ENCODE data around the gene HIVEP3. TPM values are rescaled to one million over a fixed set of nuclear protein-coding genes. Genes with fewer than 3 reads are reported as not detected.

Gene HIVEP3
- total RNA-seq, 1 experiment from 2014 or later, result 1.4 TPM

DNA sequence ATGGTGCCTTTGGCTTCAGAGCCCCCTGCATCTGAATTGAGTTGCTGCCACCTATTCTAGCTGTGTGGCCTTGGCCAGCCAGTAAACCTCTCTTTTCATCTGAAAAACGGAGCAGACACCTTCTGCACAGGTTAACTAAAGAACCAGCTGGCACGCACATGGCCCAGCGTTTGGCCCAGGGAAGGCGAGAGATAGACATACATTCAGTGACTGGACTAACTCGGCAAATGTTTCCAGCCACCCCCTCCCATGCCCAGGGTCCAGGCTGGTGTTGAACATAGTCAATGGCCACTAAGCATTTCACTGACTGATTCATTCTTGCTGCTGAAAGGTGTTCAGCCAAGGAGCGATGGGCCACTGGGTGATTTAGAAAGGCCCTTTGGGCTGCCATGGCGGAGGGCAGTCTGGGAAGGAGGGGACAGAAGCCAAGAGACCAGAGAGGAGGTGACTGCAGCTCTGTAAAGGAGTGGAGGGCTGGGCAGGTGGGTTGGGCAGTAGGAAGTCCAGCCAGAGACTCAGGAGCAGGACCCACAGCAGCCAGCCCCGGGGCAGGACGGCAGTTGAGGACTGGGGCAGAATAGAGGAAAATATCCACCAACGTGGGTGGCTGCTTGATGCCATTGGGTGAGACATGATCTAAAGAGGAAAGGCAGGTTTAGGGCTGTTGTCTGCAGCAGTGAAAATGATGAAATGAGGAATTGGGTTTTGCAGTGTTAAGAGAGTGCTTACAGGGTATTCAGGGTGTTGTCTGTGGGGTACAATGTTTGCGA, 184.3 kb downstream of the HIVEP3 start:
- no peaks in the 10 kb centered on the region for H3K79me2 ChIP-seq (ENCODE audit: insufficient read depth, low read length)
- no peak for DNase-seq
- no peaks in the 10 kb centered on the region for H3K9me3 ChIP-seq (ENCODE audit: control insufficient read depth, low read depth, low read length)
- no peak overlapping the region for H3K4ac ChIP-seq (ENCODE audit: low read depth, low read length)
- H3K36me3 Mint-ChIP-seq (ENCODE audit: insufficient read depth in 1 of 3, low read depth in 3 of 3), result no peaks in the 10 kb centered on the region
- H2AK5ac ChIP-seq (ENCODE audit: insufficient read length, low read length), result no peak overlapping the region
- H4K91ac ChIP-seq (ENCODE audit: insufficient read length, low read depth, low read length), result no peak overlapping the region
- no peaks in the 10 kb centered on the region for H3K23me2 ChIP-seq (ENCODE audit: insufficient read length, low read depth, low read length, poor library complexity, severe bottlenecking)
- no peaks in the 10 kb centered on the region for H3K79me1 ChIP-seq (ENCODE audit: insufficient read depth, low read depth, low read length, poor library complexity, severe bottlenecking)
- H3K9me3 Mint-ChIP-seq, result no peaks in the 10 kb centered on the region
- no peak overlapping the region for H3K4me3 Mint-ChIP-seq
- no peak overlapping the region; the same call in 1 of the 2 replicates for H3K14ac ChIP-seq (ENCODE audit: insufficient read depth, low read length)
- peaks cover 2% of the 10 kb centered on the region for H4K20me1 ChIP-seq (ENCODE audit: control insufficient read depth, insufficient read depth, insufficient read length)
- H4K8ac ChIP-seq (replicated peaks; ENCODE audit: insufficient read length, low read depth, low read length), result no peak overlapping the region
- no CpG with 5 or more reads among the region's 11 CpGs for WGBS (ENCODE audit: extremely low coverage, insufficient read length, low lambda C conversion rate)
- no peak overlapping the region for H2BK5ac ChIP-seq (ENCODE audit: insufficient read length, low read length)
- no peak overlapping the region for H3K4me2 ChIP-seq (ENCODE audit: insufficient read depth, insufficient read length, low read length)
- H2BK120ac ChIP-seq (ENCODE audit: low read depth, low read length, poor library complexity, severe bottlenecking), result no peak overlapping the region
- H3K18ac ChIP-seq (ENCODE audit: insufficient read length, low read depth, low read length), result no peak overlapping the region
- H3K27ac Mint-ChIP-seq, result no peak overlapping the region; a peak in 1 of 7 replicates
- H3K23ac ChIP-seq (ENCODE audit: insufficient read length, low read depth, low read length), result no peak overlapping the region
- TF ChIP-seq, protein P1, sequence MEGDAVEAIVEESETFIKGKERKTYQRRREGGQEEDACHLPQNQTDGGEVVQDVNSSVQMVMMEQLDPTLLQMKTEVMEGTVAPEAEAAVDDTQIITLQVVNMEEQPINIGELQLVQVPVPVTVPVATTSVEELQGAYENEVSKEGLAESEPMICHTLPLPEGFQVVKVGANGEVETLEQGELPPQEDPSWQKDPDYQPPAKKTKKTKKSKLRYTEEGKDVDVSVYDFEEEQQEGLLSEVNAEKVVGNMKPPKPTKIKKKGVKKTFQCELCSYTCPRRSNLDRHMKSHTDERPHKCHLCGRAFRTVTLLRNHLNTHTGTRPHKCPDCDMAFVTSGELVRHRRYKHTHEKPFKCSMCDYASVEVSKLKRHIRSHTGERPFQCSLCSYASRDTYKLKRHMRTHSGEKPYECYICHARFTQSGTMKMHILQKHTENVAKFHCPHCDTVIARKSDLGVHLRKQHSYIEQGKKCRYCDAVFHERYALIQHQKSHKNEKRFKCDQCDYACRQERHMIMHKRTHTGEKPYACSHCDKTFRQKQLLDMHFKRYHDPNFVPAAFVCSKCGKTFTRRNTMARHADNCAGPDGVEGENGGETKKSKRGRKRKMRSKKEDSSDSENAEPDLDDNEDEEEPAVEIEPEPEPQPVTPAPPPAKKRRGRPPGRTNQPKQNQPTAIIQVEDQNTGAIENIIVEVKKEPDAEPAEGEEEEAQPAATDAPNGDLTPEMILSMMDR (conservative IDR thresholded peaks at IDR 0.05), result no peak
- no peak overlapping the region for H2BK12ac ChIP-seq (ENCODE audit: insufficient read length, low read depth, low read length)
- H3K27me3 ChIP-seq (ENCODE audit: insufficient read depth, low read length), result no peaks in the 10 kb centered on the region
- H3K9ac ChIP-seq (ENCODE audit: extremely low read depth, insufficient read length, low read length), result no peak overlapping the region
- H3K4me1 Mint-ChIP-seq, result peaks cover 10 to 12% of the 10 kb centered on the region in 2 experiments
- no peaks in the 10 kb centered on the region for H3K4me1 ChIP-seq (ENCODE audit: insufficient read depth, low read length)
- no peak overlapping the region for H4K5ac ChIP-seq (ENCODE audit: insufficient read length, low read depth, low read length)
- no peak overlapping the region for H2BK15ac ChIP-seq (ENCODE audit: low read depth, low read length)
- no peak overlapping the region for H3T11ph ChIP-seq (ENCODE audit: low read length)
- H3K27me3 Mint-ChIP-seq (ENCODE audit: low read depth), result peaks cover 13% of the 10 kb centered on the region
- no peak overlapping the region for H3K56ac ChIP-seq (ENCODE audit: insufficient read length, low read depth, low read length)
- no peak overlapping the region for H3K27ac ChIP-seq (ENCODE audit: insufficient read length, low read depth, low read length)
- no peak overlapping the region for H2AFZ ChIP-seq (ENCODE audit: low read length)
- H2BK20ac ChIP-seq (ENCODE audit: low read depth, low read length, poor library complexity, severe bottlenecking), result no peak overlapping the region

Data from H9 (cell line).